DOHH2 (cell line): Measurements from ENCODE around the gene C4orf50.

Source experiments
- H3F3A ChIP-seq: fragments of 200-600 bp; sonication (generic), shearing (Covaris generic); 2 replicates; pipeline ENCODE4 v1.6.0; 2016; ENCODE audit warnings: antibody characterized with exemption, mild to moderate bottlenecking; ENCODE audit not compliant: control insufficient read depth, insufficient read depth
- H3K27ac ChIP-seq: fragments of 200-600 bp; sonication (generic); 2 replicates; pipeline ENCODE4 v1.5.1; 2014; ENCODE audit warnings: low read depth, mild to moderate bottlenecking, low read length, moderate library complexity
- H3K27me3 ChIP-seq: fragments of 200-600 bp; sonication (generic); 2 replicates; pipeline ENCODE4 v1.6.1; 2014; ENCODE audit warnings: mild to moderate bottlenecking, low read length, mixed read lengths; ENCODE audit not compliant: control insufficient read depth
- H3K36me3 ChIP-seq: fragments of 200-600 bp; sonication (generic); 2 replicates; pipeline ENCODE4 v1.6.1; 2014; ENCODE audit warnings: mild to moderate bottlenecking, low read length, moderate library complexity, mixed read lengths; ENCODE audit not compliant: control insufficient read depth
- H3K4me1 ChIP-seq: fragments of 200-600 bp; sonication (generic); 2 replicates; pipeline ENCODE4 v1.6.1; 2014; ENCODE audit warnings: mild to moderate bottlenecking, low read length, mixed read lengths; ENCODE audit not compliant: control insufficient read depth
- H3K4me2 ChIP-seq: fragments of 200-600 bp; sonication (generic); 2 replicates; pipeline ENCODE4 v1.6.0; 2014; ENCODE audit warnings: mild to moderate bottlenecking, low read length, moderate library complexity
- H3K4me3 ChIP-seq: fragments of 200-600 bp; sonication (generic); 2 replicates; pipeline ENCODE4 v1.5.1; 2014; ENCODE audit warnings: mild to moderate bottlenecking, low read length, mixed read lengths
- H3K79me2 ChIP-seq: fragments of 200-600 bp; sonication (generic); 2 replicates; pipeline ENCODE4 v1.6.1; 2014; ENCODE audit warnings: mild to moderate bottlenecking, low read length, mixed read lengths; ENCODE audit not compliant: control insufficient read depth
- H3K9me2 ChIP-seq: fragments of 200-600 bp; sonication (generic); replicated peaks from 2 replicates; pipeline ENCODE4 v1.6.1; 2014; ENCODE audit warnings: mild to moderate bottlenecking, low read length, mixed read lengths; ENCODE audit not compliant: control insufficient read depth
- H3K9me3 ChIP-seq: fragments of 200-600 bp; sonication (generic); 2 replicates; pipeline ENCODE4 v1.6.1; 2014; ENCODE audit warnings: antibody characterized with exemption, low read length, mixed read lengths; ENCODE audit not compliant: control insufficient read depth, insufficient read depth
- H4K20me1 ChIP-seq: fragments of 200-600 bp; sonication (generic); 2 replicates; pipeline ENCODE4 v1.6.0; 2014; ENCODE audit warnings: low read depth, mild to moderate bottlenecking, antibody characterized with exemption, low read length, moderate library complexity; ENCODE audit not compliant: control insufficient read depth, insufficient read depth
- EZH2phosphoT487 ChIP-seq: fragments of 200-600 bp; sonication (generic); IDR thresholded peaks from 2 replicates; pipeline ENCODE4 v1.6.1; 2017; ENCODE audit warnings: borderline replicate concordance, mild to moderate bottlenecking, antibody characterized with exemption, low read length, moderate library complexity, mixed read lengths
- TF ChIP-seq, protein P1 (sequence below): fragments of 200-600 bp; sonication (generic); IDR thresholded peaks from one replicate; pipeline ENCODE4 v1.5.1; 2014; ENCODE audit warnings: antibody characterized with exemption, mild to moderate bottlenecking, low read depth, low read length; ENCODE audit not compliant: poor library complexity, severe bottlenecking

The C4orf50 gene

DNA sequence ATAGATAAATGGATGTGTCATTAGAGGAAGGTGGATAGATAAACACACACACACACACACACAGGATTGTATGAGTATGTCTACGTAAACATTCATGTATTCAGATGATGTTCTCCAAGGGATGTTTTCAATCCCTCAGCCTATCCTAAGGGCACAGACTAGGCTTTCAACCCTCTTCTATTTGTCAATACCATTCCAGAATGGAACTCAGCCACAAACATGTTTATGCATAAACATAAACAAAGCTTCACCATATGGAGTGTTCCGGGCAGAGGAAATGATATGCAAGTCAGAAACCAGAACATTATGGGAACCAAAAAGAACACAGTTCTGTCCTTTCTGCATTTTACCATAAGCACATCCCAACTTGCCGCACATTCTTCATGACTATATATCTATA lies 150.4 kb downstream of the C4orf50 start:
- H3K79me2 ChIP-seq = no peaks in the 10 kb centered on the region
- no peaks in the 10 kb centered on the region; the same call in 1 of the 2 replicates for H3K27me3 ChIP-seq
- no peaks in the 10 kb centered on the region for H3K36me3 ChIP-seq
- no peak overlapping the region for H3K27ac ChIP-seq
- no peak overlapping the region for H3K4me2 ChIP-seq
- H3K4me3 ChIP-seq = no peak overlapping the region
- peaks cover 5% of the 10 kb centered on the region; the same call in 1 of the 2 replicates for H3K4me1 ChIP-seq
- TF ChIP-seq EZH2phosphoT487 = no peak
- TF ChIP-seq, protein P1, sequence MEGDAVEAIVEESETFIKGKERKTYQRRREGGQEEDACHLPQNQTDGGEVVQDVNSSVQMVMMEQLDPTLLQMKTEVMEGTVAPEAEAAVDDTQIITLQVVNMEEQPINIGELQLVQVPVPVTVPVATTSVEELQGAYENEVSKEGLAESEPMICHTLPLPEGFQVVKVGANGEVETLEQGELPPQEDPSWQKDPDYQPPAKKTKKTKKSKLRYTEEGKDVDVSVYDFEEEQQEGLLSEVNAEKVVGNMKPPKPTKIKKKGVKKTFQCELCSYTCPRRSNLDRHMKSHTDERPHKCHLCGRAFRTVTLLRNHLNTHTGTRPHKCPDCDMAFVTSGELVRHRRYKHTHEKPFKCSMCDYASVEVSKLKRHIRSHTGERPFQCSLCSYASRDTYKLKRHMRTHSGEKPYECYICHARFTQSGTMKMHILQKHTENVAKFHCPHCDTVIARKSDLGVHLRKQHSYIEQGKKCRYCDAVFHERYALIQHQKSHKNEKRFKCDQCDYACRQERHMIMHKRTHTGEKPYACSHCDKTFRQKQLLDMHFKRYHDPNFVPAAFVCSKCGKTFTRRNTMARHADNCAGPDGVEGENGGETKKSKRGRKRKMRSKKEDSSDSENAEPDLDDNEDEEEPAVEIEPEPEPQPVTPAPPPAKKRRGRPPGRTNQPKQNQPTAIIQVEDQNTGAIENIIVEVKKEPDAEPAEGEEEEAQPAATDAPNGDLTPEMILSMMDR = no peak
- no peaks in the 10 kb centered on the region for H4K20me1 ChIP-seq
- no peaks in the 10 kb centered on the region for H3K9me3 ChIP-seq
- H3F3A ChIP-seq = no peaks in the 10 kb centered on the region
- no peaks in the 10 kb centered on the region for H3K9me2 ChIP-seq

DNA sequence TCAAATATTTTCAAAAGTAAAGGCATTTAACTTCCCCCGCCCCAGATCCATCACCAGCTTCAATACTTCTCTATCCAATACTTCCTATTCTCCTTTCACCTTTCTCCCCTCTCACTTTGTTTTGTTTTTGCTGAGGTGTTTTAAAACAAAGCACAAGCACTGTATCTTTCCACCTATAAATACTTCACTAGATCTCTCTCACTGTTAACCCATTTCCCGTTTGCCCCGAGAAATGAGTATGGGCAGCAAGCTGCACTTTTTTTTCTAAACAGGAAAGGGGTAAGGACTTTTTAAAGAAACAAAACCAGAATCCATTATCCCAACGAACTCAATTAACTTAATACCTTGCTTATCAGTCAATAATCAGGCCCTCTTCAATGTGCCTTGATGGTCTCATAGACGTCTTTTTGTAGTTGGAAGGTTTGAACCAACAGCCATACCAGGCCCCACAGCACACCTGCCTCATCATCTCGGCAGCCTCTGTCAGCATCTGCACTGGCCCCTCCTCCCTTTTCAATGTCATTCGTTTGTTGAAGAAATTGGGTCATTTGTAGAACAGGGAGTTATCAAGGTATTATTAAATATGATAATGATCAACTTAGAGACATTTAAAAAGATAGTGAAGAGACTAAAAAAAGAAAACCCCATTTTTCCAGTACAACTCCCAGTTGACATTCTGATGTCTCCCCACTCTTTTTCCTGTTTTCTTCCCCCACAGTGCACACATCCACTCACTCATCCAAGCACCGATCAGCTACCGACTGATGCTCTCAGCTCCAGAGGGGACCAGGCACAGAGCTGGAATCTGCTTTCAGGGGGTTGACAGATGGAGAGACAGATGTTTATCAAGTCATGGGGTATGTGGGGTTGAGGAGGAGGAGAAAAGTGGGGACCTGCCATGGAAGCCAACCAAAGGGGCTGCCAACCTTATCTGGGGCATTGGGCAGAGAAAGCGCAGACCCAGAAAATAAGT lies 151.1 kb downstream of the C4orf50 start:
- Histone ChIP-seq H3K27me3 (no peaks in the 10 kb centered on the region; the same call in 1 of the 2 replicates), H3K27ac (no peak overlapping the region), H3K36me3 (no peaks in the 10 kb centered on the region), H3K4me3 (no peak overlapping the region), H3F3A (no peaks in the 10 kb centered on the region), H3K79me2 (no peaks in the 10 kb centered on the region), H3K9me2 (no peaks in the 10 kb centered on the region), H3K4me1 (peaks cover 5% of the 10 kb centered on the region; the same call in 1 of the 2 replicates), H3K9me3 (no peaks in the 10 kb centered on the region), H4K20me1 (no peaks in the 10 kb centered on the region), H3K4me2 (no peak overlapping the region)
- TF ChIP-seq EZH2phosphoT487 = no peak
- TF ChIP-seq, protein P1 = no peak

DNA sequence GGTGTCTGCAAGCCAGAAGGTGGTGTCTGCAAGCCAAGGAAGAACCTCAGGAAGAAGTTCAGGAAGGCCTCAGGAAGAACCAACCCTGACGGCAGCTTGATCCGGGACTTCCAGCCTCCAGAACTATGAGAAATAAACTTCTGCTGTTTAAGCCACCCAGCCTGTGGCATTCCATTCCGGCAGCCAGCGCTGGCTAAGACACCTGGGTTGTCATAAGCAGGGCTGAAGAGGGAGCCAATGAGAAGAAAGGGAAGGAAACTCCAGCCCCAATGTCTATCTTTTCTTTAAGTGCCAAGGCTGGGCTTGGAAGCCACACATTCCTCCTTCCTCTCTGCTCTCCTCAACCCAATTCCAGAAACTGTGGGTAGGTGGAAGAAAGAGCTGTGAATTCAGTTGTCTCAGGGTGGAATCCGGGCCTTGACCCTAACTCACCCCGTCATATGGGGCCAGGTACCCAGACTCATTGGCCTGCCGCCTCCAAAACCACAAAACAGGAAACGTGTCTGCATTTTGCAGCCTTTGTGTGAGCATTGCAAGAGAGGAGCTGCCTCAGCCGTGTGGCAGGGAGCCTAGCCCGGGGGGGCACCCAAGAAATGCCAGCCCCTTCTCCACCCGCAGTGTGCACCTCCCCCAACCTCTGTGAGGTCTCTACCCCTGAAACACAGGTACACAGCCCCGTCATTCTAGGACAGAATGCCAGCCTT lies 152.2 kb downstream of the C4orf50 start:
- no peaks in the 10 kb centered on the region for H3F3A ChIP-seq
- H3K27ac ChIP-seq = no peak overlapping the region
- H3K4me1 ChIP-seq = peaks cover 5% of the 10 kb centered on the region; the same call in 1 of the 2 replicates
- no peaks in the 10 kb centered on the region for H4K20me1 ChIP-seq
- H3K4me2 ChIP-seq = no peak overlapping the region
- no peaks in the 10 kb centered on the region for H3K79me2 ChIP-seq
- H3K27me3 ChIP-seq = no peaks in the 10 kb centered on the region; the same call in 1 of the 2 replicates
- H3K9me3 ChIP-seq = no peaks in the 10 kb centered on the region
- H3K36me3 ChIP-seq = no peaks in the 10 kb centered on the region
- no peaks in the 10 kb centered on the region for H3K9me2 ChIP-seq
- TF ChIP-seq EZH2phosphoT487 = no peak
- TF ChIP-seq, protein P1 = no peak
- H3K4me3 ChIP-seq = no peak overlapping the region
